Measurements from ENCODE around the gene KNDC1. TPM values are rescaled to one million over a fixed set of nuclear protein-coding genes. Genes with fewer than 3 reads are reported as not detected.
"Not testable (repeated sequence)": the region's sequence is repeated elsewhere in the genome, so short reads cannot be mapped to it uniquely, and the experiment has no call there.

Gene KNDC1
- total and polyA plus RNA-seq, 8 donors, result 0.05 to 1.7 (median 0.58) TPM; not detected in 1

DNA sequence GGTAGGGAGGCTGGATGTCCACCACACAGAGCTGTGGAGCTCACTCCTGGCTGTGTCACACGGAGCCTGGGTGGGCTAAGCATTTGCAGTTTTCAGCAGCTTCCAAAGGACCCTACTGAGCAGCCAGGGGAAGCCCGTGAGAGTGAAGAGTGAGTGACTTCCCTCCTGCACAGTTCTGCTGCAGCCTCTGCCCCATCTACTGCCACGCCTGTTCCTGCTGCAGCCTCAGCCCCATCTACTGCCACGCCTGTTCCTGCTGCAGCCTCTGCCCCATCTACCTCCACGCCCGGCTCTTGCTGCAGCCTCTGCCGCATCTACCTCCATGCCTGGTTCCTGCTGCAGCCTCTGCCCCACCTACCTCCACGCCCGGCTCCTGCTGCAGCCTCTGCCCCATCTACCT is 104.4 kb downstream of the KNDC1 start:
- Histone ChIP-seq H3K36me3 (peaks cover 0 to 29% (median 13%) of the 10 kb centered on the region in 4 donors), H3K4me3 (no peak overlapping the region), H3K27ac (no peak overlapping the region), H3K4me1 (peaks cover 20 to 51% (median 39%) of the 10 kb centered on the region in 4 donors), H3K9me3 (no peaks in the 10 kb centered on the region), H3K27me3 (no peaks in the 10 kb centered on the region)
- intact Hi-C loops (cut with DNase I; ENCODE audit: low total_unique reads), result no loop called here
- TF ChIP-seq POLR2AphosphoS5 (IDR thresholded peaks at IDR 0.05) (no peak), CTCF (IDR thresholded peaks at IDR 0.05) (no peak), EP300 (IDR thresholded peaks at IDR 0.05) (no peak), POLR2A (IDR thresholded peaks at IDR 0.05) (no peak)
- peak in 1 of 2 donors; percentile 52 for DNase-seq
- 28 to 40% (median 32%) methylated on average over 9 of the region's 9 CpGs for WGBS, 5 donors

DNA sequence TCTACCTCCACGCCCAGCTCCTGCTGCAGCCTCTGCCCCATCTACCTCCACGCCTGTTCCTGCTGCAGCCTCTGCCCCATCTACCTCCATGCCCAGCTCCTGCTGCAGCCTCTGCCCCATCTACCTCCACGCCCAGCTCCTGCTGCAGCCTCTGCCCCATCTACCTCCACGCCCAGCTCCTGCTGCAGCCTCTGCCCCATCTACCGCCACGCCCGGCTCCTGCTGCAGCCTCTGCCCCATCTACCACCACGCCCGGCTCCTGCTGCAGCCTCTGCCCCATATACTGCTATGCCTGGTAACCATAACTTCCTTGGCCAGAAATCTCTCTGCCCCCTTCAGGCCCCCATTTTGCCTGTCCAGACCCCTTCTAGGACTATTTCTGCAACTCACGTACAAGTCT is 105.0 kb downstream of the KNDC1 start:
- H3K9me3 ChIP-seq; H3K4me3 ChIP-seq; intact Hi-C loops (cut with DNase I; ENCODE audit: low total_unique reads); H3K27me3 ChIP-seq; DNase-seq; H3K27ac ChIP-seq: not testable (repeated sequence)
- peaks cover 19 to 45% (median 33%) of the 10 kb centered on the region in 4 donors for H3K4me1 ChIP-seq
- peaks cover 0 to 35% (median 19%) of the 10 kb centered on the region in 4 donors for H3K36me3 ChIP-seq
- 46 to 68% (median 58%) methylated on average over 9 to 10 of the region's 10 CpGs for WGBS, 5 donors

DNA sequence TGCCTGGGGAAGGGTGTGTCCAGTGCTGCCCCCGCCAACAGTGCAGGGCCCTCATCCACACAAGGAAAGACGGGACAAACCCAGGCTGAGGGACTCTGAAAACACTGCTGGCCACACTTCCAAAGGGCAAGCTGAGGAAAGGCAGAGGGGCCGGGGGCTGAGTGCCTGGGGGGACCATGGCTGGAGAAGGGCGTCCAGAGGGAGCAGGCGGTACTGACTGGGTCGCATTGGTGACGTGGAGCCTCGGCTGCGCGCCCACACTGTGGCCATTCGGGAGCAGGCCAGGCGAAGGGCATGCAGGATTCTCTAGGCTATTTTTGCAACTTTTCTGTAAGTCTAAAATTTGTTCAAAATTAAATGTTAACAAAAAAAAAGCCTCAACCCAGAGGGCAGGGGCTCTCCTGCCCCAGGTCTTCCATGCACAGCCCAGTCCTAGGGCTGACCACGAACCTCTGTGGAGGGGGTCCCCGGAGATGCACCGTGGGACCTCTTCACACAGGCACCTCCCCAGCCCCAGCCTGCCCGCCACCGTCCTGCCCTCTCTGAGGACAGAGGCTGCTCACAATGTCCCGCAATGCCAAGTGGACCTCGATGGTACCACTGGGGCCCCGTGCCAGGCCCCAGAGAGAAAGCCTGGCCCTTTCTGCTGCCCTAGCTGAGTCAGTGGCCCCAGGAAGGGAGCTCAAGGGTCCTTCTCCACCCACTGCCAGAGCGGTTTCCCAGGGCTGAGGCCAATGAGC is 106.2 kb downstream of the KNDC1 start:
- Histone ChIP-seq H3K9me3 (no peaks in the 10 kb centered on the region), H3K27me3 (no peaks in the 10 kb centered on the region), H3K4me3 (no peak overlapping the region), H3K4me1 (peaks cover 7 to 34% (median 22%) of the 10 kb centered on the region in 4 donors), H3K27ac (no peak overlapping the region), H3K36me3 (peaks cover 3 to 47% (median 31%) of the 10 kb centered on the region in 4 donors)
- intact Hi-C loops (cut with DNase I; ENCODE audit: low total_unique reads), result no loop called here
- 90 to 92% (median 91%) methylated on average over 20 to 21 of the region's 21 CpGs for WGBS, 5 donors
- no peak for DNase-seq
- TF ChIP-seq CTCF (IDR thresholded peaks at IDR 0.05), result no peak
- TF ChIP-seq POLR2AphosphoS5 (IDR thresholded peaks at IDR 0.05), result no peak
- TF ChIP-seq POLR2A (IDR thresholded peaks at IDR 0.05), result no peak

DNA sequence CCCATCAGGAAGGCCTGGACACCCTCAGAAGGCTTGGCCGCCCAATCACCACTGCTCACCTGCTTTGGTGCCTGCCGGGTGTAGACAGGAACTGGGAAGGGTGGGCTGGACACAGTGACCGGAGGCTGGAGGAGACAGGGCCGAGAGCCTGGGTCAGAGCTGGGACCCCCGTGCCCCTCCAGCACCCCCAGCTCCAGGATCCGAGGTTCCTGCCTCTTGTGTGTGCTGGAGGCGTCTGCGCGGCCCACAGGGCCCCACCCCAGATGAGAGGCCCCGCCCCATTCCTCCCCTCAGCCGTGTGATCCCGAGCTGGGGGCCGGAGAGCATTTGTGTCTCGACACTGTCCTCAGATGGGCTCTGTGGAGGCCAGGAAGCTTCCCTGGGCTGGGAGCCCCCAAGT is 107.3 kb downstream of the KNDC1 start:
- H3K4me3 ChIP-seq, result no peak overlapping the region
- no peak for TF ChIP-seq POLR2AphosphoS5 (IDR thresholded peaks at IDR 0.05)
- no peak for TF ChIP-seq POLR2A (IDR thresholded peaks at IDR 0.05)
- no peak for TF ChIP-seq CTCF (IDR thresholded peaks at IDR 0.05)
- TF ChIP-seq EP300 (IDR thresholded peaks at IDR 0.05), result no peak
- no peaks in the 10 kb centered on the region for H3K27me3 ChIP-seq
- WGBS, 5 donors, result 77 to 90% (median 89%) methylated on average over 3 to 14 of the region's 14 CpGs
- H3K27ac ChIP-seq, result no peak overlapping the region
- DNase-seq, result no peak
- peaks cover 3 to 29% (median 16%) of the 10 kb centered on the region in 4 donors for H3K4me1 ChIP-seq
- intact Hi-C loops (cut with DNase I; ENCODE audit: low total_unique reads), result no loop called here
- peaks cover 3 to 56% (median 37%) of the 10 kb centered on the region in 4 donors for H3K36me3 ChIP-seq
- H3K9me3 ChIP-seq, result no peaks in the 10 kb centered on the region

GRCh38 chr10:133267829-133268228 is 107.8 kb downstream of the KNDC1 start:
- Histone ChIP-seq H3K36me3 (peaks cover 3 to 61% (median 41%) of the 10 kb centered on the region in 4 donors), H3K9me3 (no peaks in the 10 kb centered on the region), H3K4me1 (peaks cover 0 to 23% (median 11%) of the 10 kb centered on the region in 4 donors), H3K27ac (no peak overlapping the region), H3K4me3 (no peak overlapping the region), H3K27me3 (no peaks in the 10 kb centered on the region)
- TF ChIP-seq CTCF (IDR thresholded peaks at IDR 0.05) (no peak), POLR2AphosphoS5 (IDR thresholded peaks at IDR 0.05) (no peak), POLR2A (IDR thresholded peaks at IDR 0.05) (no peak), EP300 (IDR thresholded peaks at IDR 0.05) (no peak)
- intact Hi-C loops (cut with DNase I; ENCODE audit: low total_unique reads), result no loop called here
- 87 to 92% (median 89%) methylated on average over 19 to 22 of the region's 22 CpGs for WGBS, 5 donors
- DNase-seq, result no peak
